ENCODE results near the gene NDUFS1. TPM values are rescaled to one million over a fixed set of nuclear protein-coding genes. Genes with fewer than 3 reads are reported as not detected.
"Not testable (repeated sequence)": the region's sequence is repeated elsewhere in the genome, so short reads cannot be mapped to it uniquely, and the experiment has no call there.

The NDUFS1 gene
- total and polyA plus RNA-seq, 5 donors from 2014 or later = 33.9 to 51.5 (median 41.4) TPM

GRCh38 chr2:206160807-206161179, 1.5 kb upstream of the NDUFS1 start:
- DNase-seq (no peak), ATAC-seq (ENCODE audit: low read depth in 2 of 2) (no peak)
- Histone ChIP-seq H3K36me3 (ENCODE audit: control insufficient read depth, insufficient read depth, low read length) (peaks cover 27% of the 10 kb centered on the region), H3K27me3 (ENCODE audit: control insufficient read depth, insufficient read depth, low read length) (no peaks in the 10 kb centered on the region), H3K27ac (ENCODE audit: insufficient read depth, low read length, poor library complexity, severe bottlenecking) (peak overlapping the region; percentile 93), H3K4me3 (ENCODE audit: low read depth, low read length) (peak overlapping the region; percentile 93), H3K4me1 (ENCODE audit: control insufficient read depth, insufficient read depth, low read length, poor library complexity, severe bottlenecking) (peaks cover 36% of the 10 kb centered on the region), H3K9me3 (ENCODE audit: control insufficient read depth in 2 of 2, low read length in 2 of 2) (no peaks in the 10 kb centered on the region)
- Mint-ChIP-seq H3K27me3 (no peaks in the 10 kb centered on the region), H3K4me3 (peak overlapping the region; percentile 97 to 100 (median 98)), H3K4me1 (peaks cover 32 to 65% (median 53%) of the 10 kb centered on the region in 4 donors), H3K27ac (peak overlapping the region; percentile 93 to 99 (median 98)), H3K9me3 (peaks cover 0 to 2% (median 0%) of the 10 kb centered on the region in 7 donors), H3K36me3 (peaks cover 26% of the 10 kb centered on the region)

- Histone ChIP-seq H3K27me3 (ENCODE audit: control insufficient read depth, insufficient read depth, low read length) (no peaks in the 10 kb centered on the region), H3K36me3 (ENCODE audit: control insufficient read depth, insufficient read depth, low read length) (peaks cover 27% of the 10 kb centered on the region), H3K9me3 (ENCODE audit: control insufficient read depth in 2 of 2, low read length in 2 of 2) (no peaks in the 10 kb centered on the region), H3K4me1 (ENCODE audit: control insufficient read depth, insufficient read depth, low read length, poor library complexity, severe bottlenecking) (peaks cover 36% of the 10 kb centered on the region), H3K27ac (ENCODE audit: insufficient read depth, low read length, poor library complexity, severe bottlenecking) (peak overlapping the region; percentile 93), H3K4me3 (ENCODE audit: low read depth, low read length) (peak overlapping the region; percentile 93)
- peak in 1 of 2 donors; percentile 47 for ATAC-seq (ENCODE audit: low read depth in 2 of 2)
- Mint-ChIP-seq H3K27me3 (no peaks in the 10 kb centered on the region), H3K4me3 (peak overlapping the region; percentile 97 to 100 (median 98)), H3K27ac (peak overlapping the region; percentile 98 to 100 (median 99)), H3K9me3 (peaks cover 0 to 2% (median 0%) of the 10 kb centered on the region in 7 donors), H3K36me3 (peaks cover 26% of the 10 kb centered on the region), H3K4me1 (peaks cover 32 to 65% (median 53%) of the 10 kb centered on the region in 4 donors)
- no peak for DNase-seq
These were observed 1.0 kb upstream of the NDUFS1 start for GRCh38 chr2:206160125-206160806.

GRCh38 chr2:206158563-206159345, 490 bp downstream of the NDUFS1 start:
- Mint-ChIP-seq H3K4me1 (peaks cover 27 to 72% (median 56%) of the 10 kb centered on the region in 4 donors), H3K9me3 (peaks cover 0 to 2% (median 0%) of the 10 kb centered on the region in 7 donors), H3K27me3 (no peaks in the 10 kb centered on the region), H3K4me3 (peak overlapping the region; percentile 97 to 100 (median 98)), H3K36me3 (peaks cover 21% of the 10 kb centered on the region), H3K27ac (peak overlapping the region; percentile 98 to 100 (median 99))
- Histone ChIP-seq H3K27ac (ENCODE audit: insufficient read depth, low read length, poor library complexity, severe bottlenecking) (peak overlapping the region; percentile 93), H3K9me3 (ENCODE audit: control insufficient read depth in 2 of 2, low read length in 2 of 2) (no peaks in the 10 kb centered on the region), H3K4me1 (ENCODE audit: control insufficient read depth, insufficient read depth, low read length, poor library complexity, severe bottlenecking) (peaks cover 36% of the 10 kb centered on the region), H3K27me3 (ENCODE audit: control insufficient read depth, insufficient read depth, low read length) (no peaks in the 10 kb centered on the region), H3K4me3 (ENCODE audit: low read depth, low read length) (peak overlapping the region; percentile 96), H3K36me3 (ENCODE audit: control insufficient read depth, insufficient read depth, low read length) (peaks cover 27% of the 10 kb centered on the region)
- no peak for ATAC-seq (ENCODE audit: low read depth in 2 of 2)
- peak in 1 of 3 donors; percentile 6 for DNase-seq

DNA sequence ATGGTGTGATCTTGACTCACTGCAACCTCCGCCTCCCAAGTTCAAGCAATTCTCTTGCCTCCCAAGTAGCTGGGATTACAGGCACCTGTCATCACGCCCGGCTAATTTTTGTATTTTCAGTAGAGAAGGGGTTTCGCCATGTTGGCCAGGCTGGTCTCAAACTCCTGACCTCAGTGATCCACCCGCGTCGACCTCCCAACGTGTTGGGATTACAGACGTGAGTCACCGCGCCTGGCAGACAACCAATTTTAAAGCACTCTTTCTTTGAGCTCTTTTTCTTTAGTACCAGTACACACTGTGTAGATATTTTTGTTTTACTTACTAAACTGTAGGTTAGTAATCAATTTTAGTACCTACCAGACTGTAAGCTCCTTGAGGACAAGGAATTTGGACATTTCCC, 2.2 kb downstream of the NDUFS1 start:
- not testable (repeated sequence) for H3K27me3 ChIP-seq (ENCODE audit: control insufficient read depth, insufficient read depth, low read length); H3K9me3 ChIP-seq (ENCODE audit: control insufficient read depth in 2 of 2, low read length in 2 of 2); H3K36me3 Mint-ChIP-seq; H3K27ac ChIP-seq (ENCODE audit: insufficient read depth, low read length, poor library complexity, severe bottlenecking); ATAC-seq (ENCODE audit: low read depth in 2 of 2); H3K27me3 Mint-ChIP-seq; H3K9me3 Mint-ChIP-seq; H3K27ac Mint-ChIP-seq; DNase-seq
- Histone ChIP-seq H3K36me3 (ENCODE audit: control insufficient read depth, insufficient read depth, low read length) (peaks cover 13% of the 10 kb centered on the region), H3K4me3 (ENCODE audit: low read depth, low read length) (peak overlapping the region; percentile 47), H3K4me1 (ENCODE audit: control insufficient read depth, insufficient read depth, low read length, poor library complexity, severe bottlenecking) (peaks cover 36% of the 10 kb centered on the region)
- peaks cover 30 to 59% (median 45%) of the 10 kb centered on the region in 4 donors for H3K4me1 Mint-ChIP-seq
- peak overlapping the region; percentile 87 to 99 (median 98) for H3K4me3 Mint-ChIP-seq

GRCh38 chr2:206154197-206154596, 5.0 kb downstream of the NDUFS1 start:
- Mint-ChIP-seq H3K4me1 (peaks cover 21 to 54% (median 31%) of the 10 kb centered on the region in 4 donors), H3K9me3 (peaks cover 0 to 2% (median 0%) of the 10 kb centered on the region in 7 donors), H3K4me3 (peak overlapping the region in 1 of 4 donors; percentile 77), H3K27ac (peak overlapping the region in 1 of 3 donors; percentile 45), H3K27me3 (no peaks in the 10 kb centered on the region), H3K36me3 (peaks cover 16% of the 10 kb centered on the region)
- Histone ChIP-seq H3K36me3 (ENCODE audit: control insufficient read depth, insufficient read depth, low read length) (peaks cover 17% of the 10 kb centered on the region), H3K4me3 (ENCODE audit: low read depth, low read length) (no peak overlapping the region), H3K9me3 (ENCODE audit: control insufficient read depth in 2 of 2, low read length in 2 of 2) (no peaks in the 10 kb centered on the region), H3K27ac (ENCODE audit: insufficient read depth, low read length, poor library complexity, severe bottlenecking) (no peak overlapping the region), H3K27me3 (ENCODE audit: control insufficient read depth, insufficient read depth, low read length) (no peaks in the 10 kb centered on the region), H3K4me1 (ENCODE audit: control insufficient read depth, insufficient read depth, low read length, poor library complexity, severe bottlenecking) (peaks cover 20% of the 10 kb centered on the region)
- ATAC-seq (ENCODE audit: low read depth in 2 of 2) (no peak), DNase-seq (no peak)

DNA sequence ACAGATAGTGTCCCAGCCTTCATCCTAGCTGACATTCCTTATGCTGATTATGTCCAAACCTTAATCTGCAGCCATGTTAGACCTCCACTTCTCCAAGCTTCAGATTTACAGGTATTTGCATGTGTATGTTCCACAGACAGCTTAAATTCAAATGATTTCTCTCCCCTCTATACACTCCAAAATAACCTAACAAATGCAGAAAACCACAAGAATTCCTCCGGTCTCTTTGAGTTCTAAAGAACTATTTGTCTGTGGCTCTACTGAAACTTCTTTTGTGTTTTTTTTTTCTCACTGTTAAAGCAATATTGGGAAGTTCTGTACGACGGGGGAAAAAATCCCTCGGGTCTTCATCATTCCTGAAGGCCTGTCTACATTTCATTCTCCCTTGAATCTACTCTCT, 8.6 kb downstream of the NDUFS1 start:
- peak overlapping the region; percentile 9 to 47 (median 27) for H3K27ac Mint-ChIP-seq
- no peak overlapping the region for H3K4me3 Mint-ChIP-seq
- H3K9me3 Mint-ChIP-seq = no peaks in the 10 kb centered on the region
- no peak for DNase-seq
- no peaks in the 10 kb centered on the region for H3K27me3 Mint-ChIP-seq
- no peak for ATAC-seq (ENCODE audit: low read depth in 2 of 2)
- H3K36me3 Mint-ChIP-seq = peaks cover 39% of the 10 kb centered on the region
- Histone ChIP-seq H3K27me3 (ENCODE audit: control insufficient read depth, insufficient read depth, low read length) (no peaks in the 10 kb centered on the region), H3K4me3 (ENCODE audit: low read depth, low read length) (no peak overlapping the region), H3K36me3 (ENCODE audit: control insufficient read depth, insufficient read depth, low read length) (peaks cover 49% of the 10 kb centered on the region), H3K27ac (ENCODE audit: insufficient read depth, low read length, poor library complexity, severe bottlenecking) (no peak overlapping the region), H3K9me3 (ENCODE audit: control insufficient read depth in 2 of 2, low read length in 2 of 2) (no peaks in the 10 kb centered on the region), H3K4me1 (ENCODE audit: control insufficient read depth, insufficient read depth, low read length, poor library complexity, severe bottlenecking) (no peaks in the 10 kb centered on the region)
- peaks cover 11 to 30% (median 17%) of the 10 kb centered on the region in 4 donors for H3K4me1 Mint-ChIP-seq

DNA sequence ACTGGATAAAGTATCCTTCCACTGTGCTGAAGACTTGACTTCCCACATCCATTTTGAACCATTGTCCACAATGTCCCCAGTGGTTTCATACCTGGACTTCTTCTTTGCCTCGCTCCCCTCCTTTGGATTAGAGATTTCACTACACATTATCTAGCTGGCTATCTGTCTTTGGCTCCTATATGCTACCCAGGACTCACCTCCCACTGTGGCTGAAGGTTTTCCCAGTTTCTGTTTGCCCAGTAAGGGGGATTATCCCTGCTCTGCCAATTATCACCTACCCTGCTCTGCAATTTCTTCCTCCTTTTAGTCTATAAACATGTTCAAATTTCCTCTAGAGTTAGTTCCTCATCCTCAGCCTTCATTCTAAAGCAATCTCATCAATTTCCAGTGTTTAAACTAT, 9.1 kb downstream of the NDUFS1 start:
- no peak overlapping the region for H3K4me3 Mint-ChIP-seq
- ATAC-seq (ENCODE audit: low read depth in 2 of 2) = no peak

More for the DNA sequence above, 9.1 kb downstream of the NDUFS1 start:
- DNase-seq = no peak
- Mint-ChIP-seq H3K36me3 (peaks cover 43% of the 10 kb centered on the region), H3K27ac (peak overlapping the region in 2 of 3 donors; percentile 27 to 78), H3K27me3 (no peaks in the 10 kb centered on the region), H3K9me3 (no peaks in the 10 kb centered on the region), H3K4me1 (peaks cover 11 to 28% (median 17%) of the 10 kb centered on the region in 4 donors)
- no peak overlapping the region for H3K27ac ChIP-seq (ENCODE audit: insufficient read depth, low read length, poor library complexity, severe bottlenecking)
- no peaks in the 10 kb centered on the region for H3K4me1 ChIP-seq (ENCODE audit: control insufficient read depth, insufficient read depth, low read length, poor library complexity, severe bottlenecking)
- H3K9me3 ChIP-seq (ENCODE audit: control insufficient read depth in 2 of 2, low read length in 2 of 2) = no peaks in the 10 kb centered on the region
- no peak overlapping the region for H3K4me3 ChIP-seq (ENCODE audit: low read depth, low read length)
- no peaks in the 10 kb centered on the region for H3K27me3 ChIP-seq (ENCODE audit: control insufficient read depth, insufficient read depth, low read length)
- peaks cover 54% of the 10 kb centered on the region for H3K36me3 ChIP-seq (ENCODE audit: control insufficient read depth, insufficient read depth, low read length)
